Vagina (tissue), 2 donors: Measurements from ENCODE around the gene CFAP251.
"Not testable (repeated sequence)": the region's sequence is repeated elsewhere in the genome, so short reads cannot be mapped to it uniquely, and the experiment has no call there.

Experiments used
- CTCF ChIP-seq, 3 experiments: fragments of 450-650 bp in 2 of 3; fragments of 200-600 bp in 1 of 3; sonication (generic) in 1 of 3; IDR thresholded peaks; one replicate each; pipeline ENCODE4 v1.5.1; 2017 to 2019; ENCODE audit warnings: antibody characterized with exemption in 3 of 3, mild to moderate bottlenecking in 2 of 3, moderate library complexity in 2 of 3
- POLR2A ChIP-seq, 2 donors: fragments of 450-650 bp; IDR thresholded peaks; one replicate each; pipeline ENCODE4 v1.6.1; 2017; ENCODE audit warnings: antibody characterized with exemption in 2 of 2, mild to moderate bottlenecking in 2 of 2, moderate library complexity in 2 of 2
- POLR2AphosphoS5 ChIP-seq, 2 donors: sonication (generic); formaldehyde crosslinking; IDR thresholded peaks; one replicate each; pipeline ENCODE4 v1.9.0; 2017; ENCODE audit warnings: antibody characterized with exemption in 2 of 2, mild to moderate bottlenecking in 2 of 2, low read depth in 1 of 2; ENCODE audit not compliant: insufficient read depth in 1 of 2

- TF ChIP-seq CTCF (IDR thresholded peaks at IDR 0.05); POLR2AphosphoS5 (IDR thresholded peaks at IDR 0.05; ENCODE audit: insufficient read depth in 1 of 2, low read depth in 1 of 2); POLR2A (IDR thresholded peaks at IDR 0.05): not testable (repeated sequence)
These were observed 123.1 kb downstream of the CFAP251 start for GRCh38 chr12:122041458-122041857.
